Fibroblast of the aortic adventitia (primary cell): ENCODE measurements around the gene PRDM11. TPM values are rescaled to one million over a fixed set of nuclear protein-coding genes. Genes with fewer than 3 reads are reported as not detected.

Experiments used
- DNase-seq: peaks from one replicate; pipeline ENCODE4 v3.0.0-alpha.2; 2010; ENCODE audit warnings: low read depth
- H3K4me3 ChIP-seq: 2 replicates; pipeline ENCODE4 v1.5.1; 2011; ENCODE audit warnings: low read depth, mild to moderate bottlenecking, control low read depth, low read length, moderate library complexity
- CTCF ChIP-seq: IDR thresholded peaks from 2 replicates; pipeline ENCODE4 v1.5.1; 2011; ENCODE audit warnings: mild to moderate bottlenecking, low read length, control low read depth, inconsistent platforms; ENCODE audit not compliant: insufficient read depth
- total RNA-seq: library from RNA; depleted of rRNA; stranded (reverse); fragments of >200 nt; gene quantifications from 2 replicates; pipeline ENCODE4 v1.2.3, GENCODE V29; 2012; ENCODE audit warnings: low replicate concordance

Gene PRDM11
- total RNA-seq, 1 donor, result 5.3 TPM

GRCh38 chr11:45157247-45158209 is 11.1 kb downstream of the PRDM11 start:
- H3K4me3 ChIP-seq, result no peak overlapping the region
- no peak for DNase-seq
- TF ChIP-seq CTCF, result no peak

DNA sequence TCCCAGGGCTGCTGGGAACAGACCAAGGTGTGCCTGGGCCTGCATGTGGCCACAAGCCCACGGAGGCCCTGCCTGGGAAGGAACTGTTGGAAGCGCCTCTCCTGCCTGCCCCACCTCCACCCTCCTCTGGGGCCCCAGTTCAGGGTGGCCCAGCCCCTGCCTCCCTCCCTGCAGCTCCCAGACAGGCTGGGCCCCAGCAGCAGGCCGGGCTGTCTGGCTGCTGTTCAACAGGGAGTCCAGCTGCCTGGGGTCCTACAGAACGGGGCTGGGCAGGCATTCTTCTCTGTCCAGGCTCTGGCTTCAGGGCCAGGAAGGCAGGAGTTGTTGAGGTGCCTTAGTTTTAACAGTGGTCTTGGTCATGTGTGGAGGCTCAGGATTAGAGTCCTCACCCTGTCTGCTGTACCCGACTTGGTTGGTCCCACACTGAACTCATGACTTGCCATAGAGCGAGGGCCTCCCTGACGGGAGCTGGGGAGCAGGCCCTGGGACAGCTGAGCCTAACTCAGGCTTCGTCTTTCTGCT is 11.8 kb downstream of the PRDM11 start:
- H3K4me3 ChIP-seq, result no peak overlapping the region
- TF ChIP-seq CTCF, result no peak
- no peak for DNase-seq

DNA sequence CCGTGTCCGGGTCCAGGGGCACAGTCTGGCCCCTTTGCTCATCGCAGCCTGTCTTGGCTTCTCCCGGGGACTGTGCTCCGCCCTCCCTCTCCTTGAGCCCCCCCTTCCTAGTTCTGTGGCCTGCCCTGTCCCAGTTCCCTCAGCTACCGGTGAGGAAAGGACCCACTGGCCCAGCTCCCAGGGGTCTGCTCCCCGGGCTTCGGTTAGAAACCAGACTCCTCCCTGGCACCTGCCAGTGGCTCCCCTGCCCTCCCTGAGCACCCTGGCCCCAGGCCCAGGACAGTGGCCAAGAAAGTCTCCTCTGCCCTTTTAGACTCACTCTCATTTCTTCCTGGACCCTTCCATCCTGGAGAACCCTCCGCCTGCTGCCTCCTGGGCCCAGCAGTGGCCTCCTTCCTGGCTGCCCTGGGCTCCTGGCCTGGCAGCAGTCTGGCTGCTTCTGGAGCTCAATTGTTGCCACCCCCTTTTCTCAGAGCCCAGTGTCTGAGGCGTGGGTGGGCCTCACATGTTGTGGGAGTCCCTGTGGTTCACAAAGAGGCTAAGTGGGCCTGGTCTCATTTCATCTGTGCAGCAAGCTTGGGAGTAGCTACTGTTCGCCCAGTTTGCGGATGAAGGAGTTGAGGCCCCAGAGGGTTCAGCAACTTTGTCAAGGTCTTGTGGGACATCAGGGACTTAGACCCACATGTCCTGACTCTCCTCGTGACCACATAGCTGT is 12.6 kb downstream of the PRDM11 start:
- DNase-seq, result no peak
- H3K4me3 ChIP-seq, result no peak overlapping the region
- TF ChIP-seq CTCF, result no peak

GRCh38 chr11:45159781-45160365 is 13.4 kb downstream of the PRDM11 start:
- no peak for DNase-seq
- TF ChIP-seq CTCF, result no peak
- H3K4me3 ChIP-seq, result no peak overlapping the region

DNA sequence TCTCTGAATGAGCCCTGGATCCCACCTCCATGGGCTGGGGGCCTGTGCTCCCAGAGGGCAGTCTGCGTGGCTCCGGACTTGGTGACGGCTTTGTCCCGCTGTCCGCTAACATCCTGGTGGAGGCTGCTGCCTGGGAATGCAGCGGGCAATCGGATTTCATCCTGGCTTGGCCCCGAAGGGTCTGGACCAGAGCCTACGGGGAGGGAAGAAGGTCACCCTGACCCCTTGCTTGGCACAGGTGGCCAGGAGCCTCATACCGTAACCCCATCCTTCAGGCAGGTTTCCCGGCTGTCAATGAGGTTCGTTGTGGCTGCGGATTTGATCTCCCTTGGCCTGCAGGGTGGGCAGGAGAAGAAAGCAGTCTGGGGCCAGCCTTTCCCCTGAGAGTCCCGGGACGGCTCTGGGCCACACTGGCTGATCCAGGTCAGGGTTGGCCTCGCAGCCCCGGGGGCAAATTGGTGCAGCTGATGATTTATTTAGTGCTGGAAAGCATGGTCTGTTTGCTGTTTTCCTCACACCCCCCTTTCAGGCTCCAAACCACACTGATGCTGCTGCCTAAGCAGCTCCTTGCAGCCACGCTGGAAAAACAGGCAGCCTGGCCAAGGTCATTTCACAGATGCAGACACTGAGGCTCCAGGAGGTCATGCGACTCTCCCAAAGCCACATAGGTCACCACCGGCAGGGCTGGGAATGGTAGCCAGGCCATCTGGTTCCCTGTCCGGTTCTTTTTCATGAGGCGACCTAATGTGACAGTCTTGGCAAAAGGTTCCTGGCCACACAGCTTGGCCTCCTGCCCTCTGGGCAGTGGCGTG is 15.0 kb downstream of the PRDM11 start:
- no peak for DNase-seq
- no peak for TF ChIP-seq CTCF
- H3K4me3 ChIP-seq, result no peak overlapping the region

- no peak for TF ChIP-seq CTCF
- H3K4me3 ChIP-seq, result no peak overlapping the region
- DNase-seq, result no peak
Observed at GRCh38 chr11:45162064-45162375, 15.6 kb downstream of the PRDM11 start.
